Activated naive CD4-positive, alpha-beta T cell treated with anti-CD3 and anti-CD28 coated beads, Interleukin-2, amount 50 U/mL, for 16 hours (primary cell): ENCODE measurements around the gene LIN37.
"Not testable (repeated sequence)": the region's sequence is repeated elsewhere in the genome, so short reads cannot be mapped to it uniquely, and the experiment has no call there.

ENCODE experiments used
- DNase-seq: peaks from one replicate; pipeline ENCODE4 v3.0.0-alpha.2; 2020

The LIN37 gene

GRCh38 chr19:35790981-35791813 is 42.8 kb downstream of the LIN37 start:
- DNase-seq: no peak

- DNase-seq: no peak
These were observed 43.5 kb downstream of the LIN37 start for GRCh38 chr19:35791814-35792279.

- no peak for DNase-seq
These were observed 43.9 kb downstream of the LIN37 start for GRCh38 chr19:35792312-35792711.

GRCh38 chr19:35792888-35793287 is 44.5 kb downstream of the LIN37 start:
- DNase-seq: no peak

- DNase-seq: no peak
These were observed 45.2 kb downstream of the LIN37 start for GRCh38 chr19:35793381-35794165.

- DNase-seq: not testable (repeated sequence)
These were observed 47.2 kb downstream of the LIN37 start for GRCh38 chr19:35795564-35795963.

GRCh38 chr19:35796645-35797542 is 48.5 kb downstream of the LIN37 start:
- DNase-seq: no peak

GRCh38 chr19:35797663-35798062 is 49.3 kb downstream of the LIN37 start:
- no peak for DNase-seq

- no peak for DNase-seq
These were observed 53.5 kb downstream of the LIN37 start for GRCh38 chr19:35801828-35802227.
